Neutrophil (primary cell): ENCODE results near the gene ABHD17A.

Source experiments
- H3K27ac ChIP-seq: fragments of 200-600 bp; sonication (generic); 2 replicates; pipeline ENCODE4 v1.5.1; 2016; ENCODE audit warnings: mild to moderate bottlenecking, moderate library complexity
- H3K27me3 ChIP-seq: fragments of 200-600 bp; sonication (generic); 2 replicates; pipeline ENCODE4 v1.6.0; 2016; ENCODE audit warnings: mild to moderate bottlenecking
- H3K36me3 ChIP-seq: fragments of 200-600 bp; sonication (generic); 2 replicates; pipeline ENCODE4 v1.5.1; 2017
- H3K4me1 ChIP-seq, 2 experiments: fragments of 200-600 bp in 1 of 2; sonication (generic) in 1 of 2; 1 replicate in 1 of 2; 2 replicates in 1 of 2; pipeline versions ENCODE4 v1.5.1 to v1.6.1; 2013 to 2016; ENCODE audit warnings: low read depth in 1 of 2, low read length in 1 of 2, mild to moderate bottlenecking in 1 of 2, moderate library complexity in 1 of 2; ENCODE audit not compliant: control insufficient read depth in 1 of 2, insufficient read depth in 1 of 2
- H3K4me3 ChIP-seq, 2 experiments: fragments of 200-600 bp in 1 of 2; sonication (generic) in 1 of 2; 1 replicate in 1 of 2; 2 replicates in 1 of 2; pipeline ENCODE4 v1.5.1; 2013 to 2016; ENCODE audit warnings: low read depth in 1 of 2, low read length in 1 of 2, mild to moderate bottlenecking in 1 of 2, moderate library complexity in 1 of 2
- H3K9me3 ChIP-seq: fragments of 200-600 bp; sonication (generic); 2 replicates; pipeline ENCODE4 v1.5.1; 2016
- TF ChIP-seq, protein P1 (sequence below): fragments of 200-600 bp; sonication (generic); IDR thresholded peaks from 2 replicates; pipeline ENCODE4 v1.5.1; 2016; ENCODE audit warnings: antibody characterized with exemption

The ABHD17A gene

DNA sequence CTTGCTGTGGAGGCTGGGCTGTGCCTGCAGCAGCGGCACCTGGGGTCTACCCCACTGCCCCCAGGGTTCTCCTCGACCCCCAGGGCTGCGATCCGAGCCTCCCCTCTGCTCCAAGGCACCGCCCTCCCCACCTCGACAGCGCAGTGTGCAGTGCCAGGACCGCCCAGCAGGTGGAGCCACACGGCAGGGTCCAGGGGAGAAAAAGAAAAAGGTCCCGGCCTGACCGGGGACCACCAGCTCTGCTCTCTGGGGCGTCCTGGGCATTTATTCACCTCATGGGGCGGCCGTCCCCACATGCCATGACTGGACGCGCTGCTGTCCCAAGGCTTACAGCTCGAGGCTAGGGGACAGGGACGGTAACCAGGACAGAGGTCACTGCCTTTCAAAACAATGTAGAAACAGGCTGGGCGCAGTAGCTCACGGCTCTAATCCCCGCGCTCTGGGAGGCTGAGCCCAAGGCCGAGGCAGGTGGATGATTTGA lies 47.6 kb downstream of the ABHD17A start:
- no peaks in the 10 kb centered on the region for H3K36me3 ChIP-seq
- TF ChIP-seq, protein P1, sequence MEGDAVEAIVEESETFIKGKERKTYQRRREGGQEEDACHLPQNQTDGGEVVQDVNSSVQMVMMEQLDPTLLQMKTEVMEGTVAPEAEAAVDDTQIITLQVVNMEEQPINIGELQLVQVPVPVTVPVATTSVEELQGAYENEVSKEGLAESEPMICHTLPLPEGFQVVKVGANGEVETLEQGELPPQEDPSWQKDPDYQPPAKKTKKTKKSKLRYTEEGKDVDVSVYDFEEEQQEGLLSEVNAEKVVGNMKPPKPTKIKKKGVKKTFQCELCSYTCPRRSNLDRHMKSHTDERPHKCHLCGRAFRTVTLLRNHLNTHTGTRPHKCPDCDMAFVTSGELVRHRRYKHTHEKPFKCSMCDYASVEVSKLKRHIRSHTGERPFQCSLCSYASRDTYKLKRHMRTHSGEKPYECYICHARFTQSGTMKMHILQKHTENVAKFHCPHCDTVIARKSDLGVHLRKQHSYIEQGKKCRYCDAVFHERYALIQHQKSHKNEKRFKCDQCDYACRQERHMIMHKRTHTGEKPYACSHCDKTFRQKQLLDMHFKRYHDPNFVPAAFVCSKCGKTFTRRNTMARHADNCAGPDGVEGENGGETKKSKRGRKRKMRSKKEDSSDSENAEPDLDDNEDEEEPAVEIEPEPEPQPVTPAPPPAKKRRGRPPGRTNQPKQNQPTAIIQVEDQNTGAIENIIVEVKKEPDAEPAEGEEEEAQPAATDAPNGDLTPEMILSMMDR = peak; percentile 81
- no peak overlapping the region for H3K4me3 ChIP-seq
- no peaks in the 10 kb centered on the region for H3K9me3 ChIP-seq
- H3K4me1 ChIP-seq = peaks cover 18 to 25% of the 10 kb centered on the region in 2 experiments
- H3K27ac ChIP-seq = peak overlapping the region; percentile 20
- no peaks in the 10 kb centered on the region for H3K27me3 ChIP-seq

DNA sequence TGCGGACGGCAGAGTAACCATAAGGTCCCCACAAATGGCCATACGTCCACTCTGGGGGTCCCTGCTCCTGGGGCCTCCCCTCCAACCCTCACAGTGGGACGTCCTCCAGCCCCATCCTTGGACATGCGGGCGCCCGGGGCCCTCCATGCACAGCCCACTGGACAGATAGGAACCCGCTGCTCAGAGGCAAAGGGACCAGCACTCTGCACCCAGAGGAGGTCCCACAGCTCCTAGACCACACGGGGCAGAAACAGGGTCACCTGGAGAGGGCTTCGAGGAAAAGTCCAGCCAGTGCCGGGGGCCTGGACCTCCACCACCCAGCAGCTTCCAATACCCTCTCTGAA lies 48.1 kb downstream of the ABHD17A start:
- Histone ChIP-seq H3K4me1 (peaks cover 18 to 25% of the 10 kb centered on the region in 2 experiments), H3K27me3 (no peaks in the 10 kb centered on the region), H3K36me3 (peaks cover 1% of the 10 kb centered on the region), H3K4me3 (no peak overlapping the region), H3K27ac (no peak overlapping the region), H3K9me3 (no peaks in the 10 kb centered on the region)
- TF ChIP-seq, protein P1 = no peak

DNA sequence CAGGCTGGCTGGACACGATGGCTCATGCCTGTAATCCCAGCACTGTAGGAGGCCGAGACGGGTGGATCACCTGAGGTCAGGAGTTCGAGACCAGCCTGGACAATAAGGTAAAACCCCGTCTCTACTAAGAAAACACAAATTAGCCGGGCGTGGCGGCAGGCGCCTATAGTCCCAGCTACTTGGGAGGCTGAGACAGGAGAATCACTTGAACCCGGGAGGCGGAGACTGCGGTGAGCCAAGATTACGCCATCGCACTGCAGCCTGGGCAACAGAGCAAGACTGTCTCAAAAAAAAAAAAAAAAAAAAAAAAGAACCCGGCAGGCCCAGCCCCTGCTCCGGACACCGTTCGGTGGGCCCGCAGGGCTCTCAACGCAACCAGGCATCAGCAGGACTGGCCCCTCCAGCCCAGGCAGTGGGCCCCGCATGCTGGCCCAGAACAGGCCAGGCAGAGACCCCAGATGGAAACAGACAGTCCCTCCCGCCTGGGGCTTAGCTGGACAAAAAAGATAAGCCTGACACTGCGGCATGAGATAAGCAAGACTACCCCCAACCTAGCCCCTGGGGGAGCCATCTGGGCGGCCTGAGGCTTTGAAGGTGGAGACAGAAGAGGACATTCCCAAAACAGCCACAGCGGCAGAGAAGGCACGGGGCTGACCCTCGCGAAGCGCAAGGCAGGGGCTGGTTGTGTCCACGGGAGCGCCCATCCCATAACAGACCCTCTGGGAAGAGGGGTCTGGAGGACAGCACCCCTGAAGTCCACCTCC lies 48.7 kb downstream of the ABHD17A start:
- H3K36me3 ChIP-seq = peaks cover 4% of the 10 kb centered on the region
- H3K27ac ChIP-seq = no peak overlapping the region
- H3K4me1 ChIP-seq = peaks cover 18 to 25% of the 10 kb centered on the region in 2 experiments
- no peaks in the 10 kb centered on the region for H3K9me3 ChIP-seq
- no peaks in the 10 kb centered on the region for H3K27me3 ChIP-seq
- TF ChIP-seq, protein P1 = no peak
- H3K4me3 ChIP-seq = no peak overlapping the region

DNA sequence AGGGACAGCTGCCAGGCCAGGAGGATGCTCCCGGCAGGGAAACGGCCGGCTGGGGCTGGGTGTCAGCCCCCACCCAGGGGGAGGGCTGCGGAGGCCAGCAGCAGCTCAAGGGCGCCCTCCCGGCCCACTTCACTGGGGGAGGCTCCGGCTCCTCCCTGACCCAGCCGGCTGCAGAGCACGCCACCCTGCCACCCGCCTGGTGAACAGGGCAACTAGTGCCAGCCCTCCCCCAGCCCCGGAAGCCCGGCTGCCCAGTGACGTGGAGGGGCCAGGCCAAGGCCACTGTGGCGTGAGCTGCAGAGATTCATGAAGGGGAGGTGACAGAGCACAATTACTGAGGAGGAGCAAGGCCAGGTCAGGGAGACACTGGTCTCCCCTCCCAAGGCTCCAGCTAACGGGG lies 51.8 kb downstream of the ABHD17A start:
- peaks cover 26% of the 10 kb centered on the region for H3K36me3 ChIP-seq

DNA sequence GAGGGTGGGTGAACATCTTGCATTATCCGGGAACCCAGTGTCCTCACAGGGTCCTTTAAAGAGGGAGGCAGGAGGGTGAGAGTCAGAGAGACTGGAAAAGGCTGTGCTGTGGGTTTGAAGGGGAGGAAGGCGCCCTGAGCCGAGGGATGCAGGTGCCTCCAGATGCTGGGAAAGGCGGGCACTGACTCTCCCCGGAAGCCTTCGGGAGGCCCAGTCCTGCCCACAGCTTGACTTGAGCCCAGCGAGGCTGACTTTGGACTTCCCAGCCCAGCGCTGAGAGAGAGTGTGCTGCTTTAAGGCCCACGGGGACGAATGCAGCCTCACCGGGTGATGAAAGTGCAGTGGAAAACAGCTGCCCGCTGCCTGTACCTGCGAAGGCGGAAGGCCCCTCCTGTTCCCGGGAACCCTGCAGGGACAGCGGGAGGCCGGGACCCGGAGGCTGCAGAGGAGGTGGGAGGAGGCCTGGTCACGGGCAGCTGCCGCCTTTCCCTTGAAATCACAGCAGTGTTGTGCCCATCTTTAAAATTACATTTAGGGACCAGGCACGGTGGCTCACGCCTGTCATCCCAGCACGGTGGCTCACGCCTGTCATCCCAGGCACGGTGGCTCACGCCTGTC lies 53.1 kb downstream of the ABHD17A start:
- Histone ChIP-seq H3K27me3 (no peaks in the 10 kb centered on the region), H3K4me1 (no peaks in the 10 kb centered on the region), H3K27ac (no peak overlapping the region), H3K9me3 (no peaks in the 10 kb centered on the region), H3K4me3 (no peak overlapping the region), H3K36me3 (peaks cover 40% of the 10 kb centered on the region)
- TF ChIP-seq, protein P1 = no peak

More for the DNA sequence above, 51.8 kb downstream of the ABHD17A start:
- no peak overlapping the region for H3K4me3 ChIP-seq
- no peaks in the 10 kb centered on the region for H3K9me3 ChIP-seq
- H3K4me1 ChIP-seq = peaks cover 0 to 6% of the 10 kb centered on the region in 2 experiments
- TF ChIP-seq, protein P1 = no peak
- no peaks in the 10 kb centered on the region for H3K27me3 ChIP-seq
- H3K27ac ChIP-seq = no peak overlapping the region
